Effector memory CD4-positive, alpha-beta T cell (primary cell): ENCODE measurements around the gene IMPDH2.

Source experiments
- DNase-seq, 3 donors: peaks; one replicate each; pipeline ENCODE4 v3.0.0-alpha.2; 2020
- H3K27ac ChIP-seq: 2 replicates; pipeline ENCODE4 v1.7.0; 2013; ENCODE audit warnings: mild to moderate bottlenecking, low read length, moderate library complexity; ENCODE audit not compliant: insufficient read depth, poor library complexity, severe bottlenecking
- H3K27me3 ChIP-seq: replicated peaks from 2 replicates; pipeline ENCODE4 v1.7.0; 2013; ENCODE audit warnings: mild to moderate bottlenecking, low read length; ENCODE audit not compliant: insufficient read depth, control insufficient read depth, poor library complexity, severe bottlenecking
- H3K36me3 ChIP-seq: 2 replicates; pipeline ENCODE4 v1.7.0; 2013; ENCODE audit warnings: mild to moderate bottlenecking, low read length, moderate library complexity; ENCODE audit not compliant: control insufficient read depth, insufficient read depth
- H3K4me1 ChIP-seq: 2 replicates; pipeline ENCODE4 v1.7.0; 2013; ENCODE audit warnings: low read length, mild to moderate bottlenecking; ENCODE audit not compliant: control insufficient read depth, insufficient read depth, poor library complexity, severe bottlenecking
- H3K4me3 ChIP-seq: 2 replicates; pipeline ENCODE4 v1.7.0; 2013; ENCODE audit warnings: low read length, low read depth, mild to moderate bottlenecking; ENCODE audit not compliant: insufficient read depth, poor library complexity, severe bottlenecking
- H3K9me3 ChIP-seq: 2 replicates; pipeline ENCODE4 v1.7.0; 2013; ENCODE audit warnings: mild to moderate bottlenecking, low read length, moderate library complexity; ENCODE audit not compliant: control insufficient read depth

IMPDH2 gene

DNA sequence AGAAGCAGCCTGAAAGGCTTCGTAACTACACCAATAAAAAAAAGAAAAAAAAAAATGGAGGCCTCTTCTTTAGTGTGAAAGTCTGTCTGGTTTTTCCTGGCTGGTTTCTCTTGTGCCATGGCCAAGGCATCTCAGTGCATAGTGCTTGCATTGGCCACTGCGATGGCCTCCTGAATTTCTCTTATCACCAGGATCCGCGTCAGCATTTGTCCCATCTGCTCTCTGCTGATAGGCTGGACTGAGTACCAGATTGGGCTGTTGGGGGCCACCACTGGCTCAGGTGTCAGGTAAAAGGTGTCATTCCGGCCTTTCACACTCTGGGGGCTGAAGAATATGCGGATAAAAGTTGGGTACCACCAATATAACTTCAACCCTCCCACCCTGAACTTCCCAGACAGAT is 1.1 kb upstream of the IMPDH2 start:
- no peak for DNase-seq
- Histone ChIP-seq H3K9me3 (no peaks in the 10 kb centered on the region), H3K36me3 (peaks cover 56% of the 10 kb centered on the region), H3K27me3 (no peaks in the 10 kb centered on the region), H3K27ac (no peak overlapping the region), H3K4me1 (peaks cover 12% of the 10 kb centered on the region), H3K4me3 (no peak overlapping the region)

- H3K9me3 ChIP-seq = no peaks in the 10 kb centered on the region
- peak overlapping the region; percentile 92 for H3K27ac ChIP-seq
- H3K4me3 ChIP-seq = peak overlapping the region; percentile 78
- H3K27me3 ChIP-seq = no peaks in the 10 kb centered on the region
- H3K4me1 ChIP-seq = peaks cover 12% of the 10 kb centered on the region
- no peak for DNase-seq
- peaks cover 56% of the 10 kb centered on the region for H3K36me3 ChIP-seq
These were observed 326 bp upstream of the IMPDH2 start for GRCh38 chr3:49029563-49029884.

DNA sequence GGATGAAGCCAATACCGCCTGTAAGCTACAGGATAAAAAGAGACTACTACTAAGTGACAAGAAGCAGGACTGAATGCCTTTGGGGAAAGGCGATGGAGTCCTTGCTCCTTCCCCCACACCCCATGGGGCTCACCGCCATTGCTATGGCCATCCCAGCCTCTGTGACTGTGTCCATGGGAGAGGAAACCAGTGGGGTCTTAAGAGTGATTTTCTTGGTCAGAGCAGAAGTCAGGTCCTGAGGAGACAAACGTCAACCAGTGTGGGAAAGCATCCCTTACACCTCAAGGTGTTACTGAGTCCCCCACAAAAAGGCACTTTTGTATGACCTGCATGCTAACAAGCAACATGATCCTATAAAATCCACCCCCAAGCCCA is 913 bp downstream of the IMPDH2 start:
- Histone ChIP-seq H3K27ac (peak overlapping the region; percentile 92), H3K9me3 (no peaks in the 10 kb centered on the region), H3K4me3 (peak overlapping the region; percentile 78), H3K4me1 (peaks cover 12% of the 10 kb centered on the region), H3K27me3 (no peaks in the 10 kb centered on the region), H3K36me3 (peaks cover 62% of the 10 kb centered on the region)
- DNase-seq = no peak

DNA sequence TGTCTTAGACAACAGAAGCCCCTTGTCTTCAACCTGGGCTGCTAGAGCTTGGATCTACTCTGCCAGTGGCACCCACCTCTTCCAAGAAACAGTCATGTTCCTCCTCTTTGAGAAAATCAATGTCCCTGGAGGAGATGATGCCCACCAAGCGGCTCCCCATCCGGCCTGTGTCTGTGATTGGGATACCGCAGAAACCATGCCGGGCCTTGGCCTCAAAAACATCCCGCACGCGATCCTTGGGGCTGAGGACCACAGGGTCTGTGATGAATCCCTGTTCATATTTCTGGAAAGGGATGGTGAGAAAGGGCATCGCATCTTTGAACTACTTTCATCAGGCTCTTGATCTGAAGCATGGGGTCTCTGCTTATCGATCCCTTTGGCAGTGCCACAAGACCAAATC is 1.6 kb downstream of the IMPDH2 start:
- H3K27me3 ChIP-seq = no peaks in the 10 kb centered on the region
- H3K36me3 ChIP-seq = peaks cover 59% of the 10 kb centered on the region
- H3K27ac ChIP-seq = peak overlapping the region; percentile 92
- peaks cover 19% of the 10 kb centered on the region for H3K4me1 ChIP-seq
- no peaks in the 10 kb centered on the region for H3K9me3 ChIP-seq
- no peak overlapping the region for H3K4me3 ChIP-seq
- no peak for DNase-seq

DNA sequence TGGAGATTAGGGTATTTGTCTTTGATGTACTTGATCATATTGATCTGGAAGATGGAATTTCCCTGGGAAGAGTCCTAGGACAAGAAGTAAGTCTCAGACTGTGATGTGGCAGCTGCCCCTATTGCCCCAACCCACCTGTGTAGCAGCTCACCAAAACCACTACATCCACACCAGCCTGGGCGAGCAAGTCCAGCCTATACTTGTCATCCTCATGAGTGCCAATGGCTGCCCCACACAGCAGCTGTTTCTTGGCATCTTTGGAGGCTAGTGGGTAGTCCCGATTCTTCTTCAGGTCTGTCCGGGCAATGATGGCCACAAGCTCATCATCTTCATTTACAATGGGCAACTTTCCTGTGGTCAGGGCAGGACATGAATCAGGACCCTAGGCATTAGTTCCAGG is 2.7 kb downstream of the IMPDH2 start:
- H3K27ac ChIP-seq = peak overlapping the region; percentile 8
- H3K4me1 ChIP-seq = peaks cover 21% of the 10 kb centered on the region
- no peaks in the 10 kb centered on the region for H3K27me3 ChIP-seq
- DNase-seq = no peak
- peaks cover 48% of the 10 kb centered on the region for H3K36me3 ChIP-seq
- H3K9me3 ChIP-seq = no peaks in the 10 kb centered on the region
- H3K4me3 ChIP-seq = no peak overlapping the region

DNA sequence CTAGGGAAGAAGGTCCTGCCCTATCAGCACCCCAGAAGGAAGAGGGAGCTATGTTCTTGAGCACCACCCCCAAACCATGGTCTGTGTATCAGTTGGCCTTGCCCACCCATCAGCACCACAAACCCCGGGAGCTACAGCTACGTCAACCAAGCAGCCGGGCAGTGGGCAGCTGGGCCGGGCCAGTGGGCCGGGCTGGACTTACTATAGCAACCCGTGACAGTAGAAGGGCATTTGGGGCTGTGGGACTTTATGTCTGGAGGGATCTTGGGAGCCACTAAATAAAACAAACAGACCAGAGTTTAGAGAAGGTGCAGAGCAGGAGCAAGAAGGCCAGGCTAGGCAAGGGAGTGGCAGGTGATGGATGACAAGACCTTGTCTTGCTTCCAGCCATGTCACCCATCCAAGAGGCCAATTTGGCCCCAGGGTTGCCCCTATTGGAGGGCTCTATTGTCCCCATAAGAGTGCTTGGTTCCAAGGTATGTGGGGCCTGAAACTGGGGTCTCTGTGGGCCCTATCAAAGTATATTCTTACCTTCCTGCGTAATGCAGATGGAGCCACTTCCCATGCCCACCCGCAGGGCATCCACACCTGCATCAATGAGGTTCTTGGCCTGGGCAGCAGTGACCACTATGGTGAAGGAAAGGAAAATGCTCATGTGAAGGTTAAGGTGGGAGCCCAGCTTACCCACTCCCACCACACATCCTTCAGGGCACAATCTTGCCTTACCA is 3.2 kb downstream of the IMPDH2 start:
- peaks cover 44% of the 10 kb centered on the region for H3K36me3 ChIP-seq
- H3K4me3 ChIP-seq = no peak overlapping the region
- peaks cover 21% of the 10 kb centered on the region for H3K4me1 ChIP-seq

DNA sequence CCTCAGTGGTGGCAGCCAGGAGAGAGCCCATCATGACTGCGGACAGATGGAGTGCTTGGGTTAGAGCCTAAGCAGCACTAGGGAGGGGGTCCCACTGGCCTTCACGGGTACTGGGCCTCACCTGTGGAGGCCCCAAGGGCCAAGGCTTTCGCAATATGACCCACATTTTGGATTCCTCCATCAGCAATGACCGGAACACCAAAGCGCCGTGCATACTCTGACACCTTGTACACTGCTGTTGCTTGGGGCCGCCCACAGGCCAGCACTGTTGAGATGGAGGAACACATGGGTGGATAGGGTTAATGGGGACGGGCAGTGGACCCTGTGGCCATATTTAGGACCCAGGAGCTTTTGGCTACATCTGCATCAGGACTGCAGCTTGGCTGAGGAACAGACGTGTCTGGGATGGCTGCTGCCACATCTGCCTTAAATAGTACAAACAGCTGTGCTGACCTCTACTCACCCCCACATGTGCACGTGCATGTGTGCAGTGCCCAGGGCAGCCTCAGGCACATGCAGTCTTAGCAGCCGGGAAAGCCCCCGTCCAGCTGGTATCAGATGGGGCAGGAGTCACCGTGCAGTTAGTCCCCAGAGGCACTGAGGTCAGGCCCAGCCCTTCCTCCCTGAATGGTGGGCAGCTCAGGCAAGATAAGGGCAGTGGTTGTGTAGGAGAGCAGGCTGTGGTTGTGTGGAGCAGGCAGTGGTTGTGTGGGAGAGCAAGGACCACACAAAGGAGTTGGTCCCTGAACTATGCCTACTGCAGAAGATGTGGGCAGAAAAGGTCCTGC is 4.0 kb downstream of the IMPDH2 start:
- no peaks in the 10 kb centered on the region for H3K9me3 ChIP-seq
- no peak for DNase-seq
- H3K27me3 ChIP-seq = no peaks in the 10 kb centered on the region
- H3K27ac ChIP-seq = no peak overlapping the region
- H3K36me3 ChIP-seq = peaks cover 36% of the 10 kb centered on the region
- no peak overlapping the region for H3K4me3 ChIP-seq
- peaks cover 28% of the 10 kb centered on the region for H3K4me1 ChIP-seq

More for the DNA sequence above, 3.2 kb downstream of the IMPDH2 start:
- Histone ChIP-seq H3K9me3 (no peaks in the 10 kb centered on the region), H3K27me3 (no peaks in the 10 kb centered on the region), H3K27ac (no peak overlapping the region)
- no peak for DNase-seq

DNA sequence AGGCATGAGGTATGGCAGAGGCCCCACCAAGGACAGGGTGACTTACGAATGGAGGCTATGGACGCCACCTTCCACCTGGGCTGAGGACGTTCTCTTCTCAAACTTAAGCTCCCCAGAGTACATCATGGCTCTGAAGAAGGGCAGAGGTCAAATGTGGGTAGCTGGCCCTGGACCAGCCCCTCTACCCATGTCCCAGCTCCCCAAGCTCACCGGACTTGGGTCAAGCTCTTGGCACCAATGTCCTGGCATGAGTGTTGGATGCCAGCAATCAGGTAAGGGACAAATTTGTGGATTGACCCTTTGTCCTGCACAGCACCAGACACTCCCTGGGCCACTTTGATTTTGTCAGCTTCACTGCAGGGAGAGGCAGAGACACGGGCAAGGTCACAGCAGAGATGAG is 4.7 kb downstream of the IMPDH2 start:
- H3K4me1 ChIP-seq = peaks cover 35% of the 10 kb centered on the region
- peaks cover 35% of the 10 kb centered on the region for H3K36me3 ChIP-seq
- no peaks in the 10 kb centered on the region for H3K9me3 ChIP-seq
- no peak overlapping the region for H3K4me3 ChIP-seq
- DNase-seq = no peak
- no peaks in the 10 kb centered on the region for H3K27me3 ChIP-seq
- no peak overlapping the region for H3K27ac ChIP-seq

- no peaks in the 10 kb centered on the region for H3K27me3 ChIP-seq
- H3K36me3 ChIP-seq = peaks cover 35% of the 10 kb centered on the region
- H3K4me1 ChIP-seq = peaks cover 35% of the 10 kb centered on the region
- DNase-seq = no peak
- no peak overlapping the region for H3K4me3 ChIP-seq
- no peak overlapping the region for H3K27ac ChIP-seq
- no peaks in the 10 kb centered on the region for H3K9me3 ChIP-seq
These were observed 5.4 kb downstream of the IMPDH2 start for GRCh38 chr3:49023775-49024174.

GRCh38 chr3:49022688-49023171 is 6.5 kb downstream of the IMPDH2 start:
- H3K4me1 ChIP-seq = peaks cover 28% of the 10 kb centered on the region
- DNase-seq = no peak
- peaks cover 35% of the 10 kb centered on the region for H3K36me3 ChIP-seq
- peak overlapping the region; percentile 99 for H3K4me3 ChIP-seq
- peak overlapping the region; percentile 98 for H3K27ac ChIP-seq
- H3K9me3 ChIP-seq = no peaks in the 10 kb centered on the region
- no peaks in the 10 kb centered on the region for H3K27me3 ChIP-seq
